WTC11 (cell line): ENCODE measurements around the gene UGT1A10. TPM values are rescaled to one million over a fixed set of nuclear protein-coding genes. Genes with fewer than 3 reads are reported as not detected.
"Not testable (repeated sequence)": the region's sequence is repeated elsewhere in the genome, so short reads cannot be mapped to it uniquely, and the experiment has no call there.

Source experiments
- ATAC-seq: fragments of 200-7000 bp; cut with Tn5 transposase; 2 replicates; pipeline ENCODE4 v1.10.0; 2021; ENCODE audit warnings: mild to moderate bottlenecking, moderate library complexity
- CTCF ChIA-PET: fragments of 300-600 bp; sonication (Branson Sonifier 250); formaldehyde crosslinking; loops from one replicate; lab custom pipeline; 2021; ENCODE audit warnings: antibody characterized with exemption; lab: Charles Lee
- POLR2A ChIA-PET: fragments of 350-600 bp; sonication (Branson Sonifier 250); formaldehyde crosslinking; loops from one replicate; lab custom pipeline; 2021; ENCODE audit warnings: antibody characterized with exemption; lab: Charles Lee
- DNase-seq: peaks from one replicate; pipeline ENCODE4 v3.0.0; 2021; ENCODE audit warnings: low spot score
- H3K27ac Mint-ChIP-seq: 2 replicates; pipeline ENCODE4 v1.8.0; 2021; ENCODE audit warnings: mixed read lengths
- H3K27me3 Mint-ChIP-seq: 2 replicates; pipeline ENCODE4 v1.8.0; 2021; ENCODE audit warnings: low read depth, mild to moderate bottlenecking, moderate library complexity, mixed read lengths
- H3K36me3 Mint-ChIP-seq: 2 replicates; pipeline ENCODE4 v1.8.0; 2021; ENCODE audit warnings: mixed read lengths
- H3K4me1 Mint-ChIP-seq: 2 replicates; pipeline ENCODE4 v1.8.0; 2022; ENCODE audit warnings: mixed read lengths
- H3K4me3 Mint-ChIP-seq: 2 replicates; pipeline ENCODE4 v1.8.0; 2021; ENCODE audit warnings: mild to moderate bottlenecking, moderate library complexity, mixed read lengths
- H3K9me3 Mint-ChIP-seq: 2 replicates; pipeline ENCODE4 v1.8.0; 2021; ENCODE audit warnings: mixed read lengths
- CREM ChIP-seq: sonication (generic); formaldehyde crosslinking; IDR thresholded peaks from 2 replicates; pipeline ENCODE4 v1.8.1; 2022; ENCODE audit warnings: mild to moderate bottlenecking, missing genetic modification reagents, moderate library complexity
- E2F1 ChIP-seq: sonication (generic); formaldehyde crosslinking; IDR thresholded peaks from 2 replicates; pipeline ENCODE4 v1.8.0; 2022; ENCODE audit warnings: mild to moderate bottlenecking, missing genetic modification reagents
- ELF4 ChIP-seq: sonication (generic); formaldehyde crosslinking; IDR thresholded peaks from 2 replicates; pipeline ENCODE4 v1.8.1; 2022; ENCODE audit warnings: low read depth, mild to moderate bottlenecking, moderate library complexity, missing genetic modification reagents
- HMGA2 ChIP-seq: fragments of 250-450 bp; sonication (Bioruptor Pico); IDR thresholded peaks from 2 replicates; pipeline ENCODE4 v1.4.0; 2021; ENCODE audit warnings: mild to moderate bottlenecking, moderate library complexity
- MAX ChIP-seq: sonication (generic); formaldehyde crosslinking; IDR thresholded peaks from 2 replicates; pipeline ENCODE4 v1.8.0; 2022; ENCODE audit warnings: mild to moderate bottlenecking, missing genetic modification reagents
- MXD4 ChIP-seq: fragments of 250-450 bp; sonication (Bioruptor Pico); IDR thresholded peaks from 2 replicates; pipeline ENCODE4 v1.8.0; 2021; ENCODE audit warnings: mild to moderate bottlenecking, moderate library complexity, borderline replicate concordance
- NFYB ChIP-seq: sonication (generic); formaldehyde crosslinking; conservative IDR thresholded peaks from 2 replicates; pipeline ENCODE4 v1.8.0; 2022; ENCODE audit warnings: low read depth, missing genetic modification reagents
- PREB ChIP-seq: sonication (generic); formaldehyde crosslinking; IDR thresholded peaks from 2 replicates; pipeline ENCODE4 v1.8.1; 2022; ENCODE audit warnings: mild to moderate bottlenecking, missing genetic modification reagents, moderate library complexity, borderline replicate concordance
- USF1 ChIP-seq: sonication (generic); formaldehyde crosslinking; IDR thresholded peaks from 2 replicates; pipeline ENCODE4 v1.8.0; 2022; ENCODE audit warnings: mild to moderate bottlenecking, missing genetic modification reagents
- ZNF138 ChIP-seq: sonication (generic); formaldehyde crosslinking; conservative IDR thresholded peaks from 2 replicates; pipeline ENCODE4 v1.8.1; 2022; ENCODE audit warnings: mild to moderate bottlenecking, moderate library complexity, missing genetic modification reagents
- ZNF263 ChIP-seq: sonication (generic); formaldehyde crosslinking; IDR thresholded peaks from 2 replicates; pipeline ENCODE4 v1.8.1; 2022; ENCODE audit warnings: low read depth, mild to moderate bottlenecking, moderate library complexity, missing genetic modification reagents
- ZNF532 ChIP-seq: fragments of 250-450 bp; sonication (Bioruptor Pico); IDR thresholded peaks from 2 replicates; pipeline ENCODE4 v1.9.0; 2021; ENCODE audit warnings: mild to moderate bottlenecking, borderline replicate concordance
- total RNA-seq: library from RNA; stranded (reverse); gene quantifications from 3 replicates; pipeline ENCODE4 v1.2.3, GENCODE V29; 2021

UGT1A10 gene
- total RNA-seq, 1 experiment from 2014 or later: not detected

GRCh38 chr2:233728723-233729301, 92.6 kb downstream of the UGT1A10 start, which contains the start of gene UGT1A3 (continued):
- TF ChIP-seq PREB (no peak), HMGA2 (CRISPR knock-in tag) (no peak), MXD4 (no peak), ELF4 (CRISPR knock-in tag) (no peak), NFYB (CRISPR knock-in tag) (no peak), MAX (CRISPR knock-in tag) (no peak), CREM (no peak)

- POLR2A ChIA-PET, ATAC-seq, H3K4me3 Mint-ChIP-seq, DNase-seq, H3K27ac Mint-ChIP-seq, H3K27me3 Mint-ChIP-seq, H3K4me1 Mint-ChIP-seq, CTCF ChIA-PET: not testable (repeated sequence)
- Mint-ChIP-seq H3K36me3 (peaks cover 11% of the 10 kb centered on the region), H3K9me3 (peaks cover 43% of the 10 kb centered on the region)
Measured at GRCh38 chr2:233736868-233737653, 100.8 kb downstream of the UGT1A10 start.

GRCh38 chr2:233740870-233741269, 104.6 kb downstream of the UGT1A10 start:
- Mint-ChIP-seq H3K27ac (no peak overlapping the region), H3K4me3 (no peak overlapping the region), H3K9me3 (peaks cover 43% of the 10 kb centered on the region), H3K4me1 (no peaks in the 10 kb centered on the region), H3K27me3 (peaks cover 5% of the 10 kb centered on the region; the same call in 1 of the 2 replicates), H3K36me3 (peaks cover 11% of the 10 kb centered on the region)
- POLR2A ChIA-PET: no interaction called here
- no peak for ATAC-seq
- CTCF ChIA-PET: no interaction called here
- DNase-seq: no peak
- TF ChIP-seq E2F1 (CRISPR knock-in tag) (no peak), ZNF138 (no peak), USF1 (no peak), ZNF532 (CRISPR knock-in tag) (no peak), ZNF263 (CRISPR knock-in tag) (no peak)
